ENCODE results near the gene KRTCAP3. TPM values are rescaled to one million over a fixed set of nuclear protein-coding genes. Genes with fewer than 3 reads are reported as not detected.

KRTCAP3 gene, protein sequence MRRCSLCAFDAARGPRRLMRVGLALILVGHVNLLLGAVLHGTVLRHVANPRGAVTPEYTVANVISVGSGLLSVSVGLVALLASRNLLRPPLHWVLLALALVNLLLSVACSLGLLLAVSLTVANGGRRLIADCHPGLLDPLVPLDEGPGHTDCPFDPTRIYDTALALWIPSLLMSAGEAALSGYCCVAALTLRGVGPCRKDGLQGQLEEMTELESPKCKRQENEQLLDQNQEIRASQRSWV
- 1 to 10 TPM in 1 of 9 donors, under 1 TPM in 2, not detected in 6; 0.50 to 1.7 (median 0.61) TPM for total RNA-seq
- under 1 TPM in 1 of 2 donors, not detected in 1; 0.65 TPM for polyA plus RNA-seq
- long read RNA-seq, donor 1: 0 reads
- long read RNA-seq, donor 2: 0 reads
- long read RNA-seq, donor 3: 0 reads

GRCh38 chr2:27441958-27442919 lies at the start of gene KRTCAP3:
TSS of gene KRTCAP3 (plus strand) at chr2:27442381. CDS start at chr2:27442413, 32 bp downstream.
- Histone ChIP-seq H3K27me3 (no peaks in the 10 kb centered on the region), H3K4me1 (peaks cover 0 to 7% (median 0%) of the 10 kb centered on the region in 12 donors), H3K36me3 (peaks cover 9 to 83% (median 77%) of the 10 kb centered on the region in 9 donors), H3K4me3 (no peak within 1 kb of the TSS), H3K9me3 (no peaks in the 10 kb centered on the region), H3K27ac (peak within 1 kb of the TSS in 1 of 12 donors; percentile 68)
- WGBS, 4 donors: 42 to 62% (median 55%) methylated on average over 57 to 80 of the region's 80 CpGs
- intact Hi-C loops (cut with DNase I): no loop called here
- no peak for TF ChIP-seq CTCF (IDR thresholded peaks at IDR 0.05)
- no peak for TF ChIP-seq POLR2A (IDR thresholded peaks at IDR 0.05)
- DNase-seq (no peak), ATAC-seq (peak in 3 of 4 donors; percentile 32 to 68 (median 50))

DNA sequence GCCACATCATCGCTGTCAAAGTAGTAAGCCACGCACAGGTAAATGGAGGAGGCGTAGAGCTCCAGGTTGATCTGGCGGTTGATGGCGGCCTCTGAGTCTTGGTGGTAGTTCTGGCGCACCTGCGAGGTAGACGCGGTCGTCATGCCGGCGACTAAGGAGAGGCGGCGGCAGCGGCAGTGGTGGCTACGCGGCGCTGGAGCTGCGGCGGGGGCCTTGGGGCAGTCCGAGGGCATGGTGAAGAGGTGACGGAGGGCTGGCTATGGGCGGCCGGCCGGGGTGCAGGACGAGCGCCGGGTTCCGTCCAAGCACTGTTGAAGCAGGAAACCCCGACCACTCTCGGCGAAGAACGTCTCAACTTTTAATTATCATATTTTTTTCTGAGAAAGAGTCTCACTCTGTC lies 49.0 kb upstream of the KRTCAP3 start:
- Histone ChIP-seq H3K4me1 (no peaks in the 10 kb centered on the region), H3K36me3 (peaks cover 0 to 12% (median 7%) of the 10 kb centered on the region in 9 donors), H3K9me3 (no peaks in the 10 kb centered on the region), H3K27me3 (no peaks in the 10 kb centered on the region), H3K27ac (no peak overlapping the region), H3K4me3 (no peak overlapping the region)
- no peak for DNase-seq
- ATAC-seq: no peak
- intact Hi-C loops (cut with DNase I): no loop called here
- WGBS, 4 donors: 95 to 98% (median 98%) methylated on average over 33 of the region's 33 CpGs
- TF ChIP-seq POLR2A (IDR thresholded peaks at IDR 0.05): no peak
- no peak for TF ChIP-seq CTCF (IDR thresholded peaks at IDR 0.05)

- no peak for TF ChIP-seq POLR2A (IDR thresholded peaks at IDR 0.05)
- TF ChIP-seq CTCF (IDR thresholded peaks at IDR 0.05): no peak
- Histone ChIP-seq H3K36me3 (peaks cover 0 to 8% (median 0%) of the 10 kb centered on the region in 9 donors), H3K9me3 (no peaks in the 10 kb centered on the region), H3K27ac (no peak overlapping the region), H3K4me3 (no peak overlapping the region), H3K4me1 (peaks cover 0 to 4% (median 0%) of the 10 kb centered on the region in 12 donors), H3K27me3 (no peaks in the 10 kb centered on the region)
- DNase-seq: no peak
- ATAC-seq: no peak
- intact Hi-C loops (cut with DNase I): no loop called here
- 93 to 96% (median 95%) methylated on average over 5 of the region's 5 CpGs for WGBS, 4 donors
These were observed 43.2 kb upstream of the KRTCAP3 start for GRCh38 chr2:27398962-27399361.

Data from heart left ventricle (tissue), 16 donors.